ENCODE measurements around the gene CPEB3. TPM values are rescaled to one million over a fixed set of nuclear protein-coding genes. Genes with fewer than 3 reads are reported as not detected.
"Not testable (repeated sequence)": the region's sequence is repeated elsewhere in the genome, so short reads cannot be mapped to it uniquely, and the experiment has no call there.

The CPEB3 gene
- total RNA-seq, 1 experiment from 2014 or later, result 0.82 TPM

DNA sequence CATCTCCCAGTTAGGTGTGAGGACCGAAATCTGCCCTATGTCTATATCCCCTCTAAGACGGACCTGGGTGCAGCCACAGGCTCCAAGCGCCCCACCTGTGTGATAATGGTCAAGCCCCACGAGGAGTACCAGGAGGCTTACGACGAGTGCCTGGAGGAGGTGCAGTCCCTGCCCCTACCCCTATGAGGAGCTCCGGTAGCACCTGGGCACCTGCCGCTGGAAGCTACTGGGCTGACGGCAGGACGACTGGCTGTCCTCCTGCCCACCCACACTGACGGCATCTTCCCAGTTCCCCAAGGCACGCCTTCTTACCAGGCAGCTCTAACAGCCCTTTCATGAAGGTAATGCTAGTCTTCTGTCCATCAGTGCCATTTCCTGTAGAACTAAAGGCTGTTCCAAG is 74.3 kb downstream of the CPEB3 start:
- H3K36me3 ChIP-seq; H3K27me3 ChIP-seq (replicated peaks); H3K9me3 ChIP-seq (replicated peaks); H3K27ac ChIP-seq; DNase-seq (ENCODE audit: low read depth in 1 of 2, low spot score in 2 of 2); H3K4me3 ChIP-seq; H3K4me1 ChIP-seq (replicated peaks): not testable (repeated sequence)

DNA sequence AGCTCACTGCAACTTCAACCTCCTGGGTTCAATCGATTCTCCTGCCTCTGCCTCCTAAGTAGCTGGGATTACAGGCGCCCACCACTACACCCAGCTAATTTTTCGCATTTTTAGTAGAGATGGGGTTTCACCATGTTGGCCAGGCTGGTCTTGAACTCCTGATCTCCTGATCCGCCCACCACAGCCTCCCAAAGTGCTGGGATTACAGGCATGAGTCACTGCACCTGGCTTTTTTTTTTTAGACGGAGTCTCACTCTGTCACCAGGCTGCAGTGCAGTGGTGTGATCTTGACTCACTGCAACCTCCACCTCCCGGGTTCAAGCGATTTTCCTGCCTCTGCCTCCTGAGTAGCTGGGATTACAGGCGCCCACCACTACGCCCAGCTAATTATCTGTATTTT is 75.7 kb downstream of the CPEB3 start:
- H3K4me1 ChIP-seq (replicated peaks); DNase-seq (ENCODE audit: low read depth in 1 of 2, low spot score in 2 of 2); H3K9me3 ChIP-seq (replicated peaks): not testable (repeated sequence)

DNA sequence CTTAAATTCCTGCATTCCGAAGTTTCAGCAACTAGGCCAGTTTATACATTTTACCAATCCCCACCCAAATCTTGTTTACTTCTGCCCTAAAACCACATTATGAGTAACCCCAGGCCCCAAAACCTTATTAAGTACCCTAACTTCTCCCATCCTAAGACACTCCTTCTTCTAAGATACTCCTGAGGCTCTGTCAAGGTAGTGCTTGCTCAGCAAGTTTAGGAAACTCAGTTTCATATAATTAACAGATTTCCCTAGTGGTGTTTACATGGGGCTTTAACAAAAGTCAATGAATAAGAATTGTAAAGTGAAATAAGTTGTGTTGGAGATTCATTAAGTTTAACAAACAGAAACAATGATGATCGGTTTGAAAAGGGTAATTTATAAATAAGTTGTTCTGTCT is 77.8 kb downstream of the CPEB3 start:
- Histone ChIP-seq H3K4me3 (no peak overlapping the region), H3K27me3 (replicated peaks) (no peaks in the 10 kb centered on the region), H3K9me3 (replicated peaks) (no peaks in the 10 kb centered on the region), H3K27ac (no peak overlapping the region), H3K36me3 (no peaks in the 10 kb centered on the region), H3K4me1 (replicated peaks) (0 out of 2 replicates have a peak, but pooled peaks cover 3% of the 10 kb centered on the region)
- DNase-seq (ENCODE audit: low read depth in 1 of 2, low spot score in 2 of 2), result no peak

More for the DNA sequence above, 75.7 kb downstream of the CPEB3 start:
- H3K36me3 ChIP-seq; H3K4me3 ChIP-seq; H3K27ac ChIP-seq; H3K27me3 ChIP-seq (replicated peaks): not testable (repeated sequence)

DNA sequence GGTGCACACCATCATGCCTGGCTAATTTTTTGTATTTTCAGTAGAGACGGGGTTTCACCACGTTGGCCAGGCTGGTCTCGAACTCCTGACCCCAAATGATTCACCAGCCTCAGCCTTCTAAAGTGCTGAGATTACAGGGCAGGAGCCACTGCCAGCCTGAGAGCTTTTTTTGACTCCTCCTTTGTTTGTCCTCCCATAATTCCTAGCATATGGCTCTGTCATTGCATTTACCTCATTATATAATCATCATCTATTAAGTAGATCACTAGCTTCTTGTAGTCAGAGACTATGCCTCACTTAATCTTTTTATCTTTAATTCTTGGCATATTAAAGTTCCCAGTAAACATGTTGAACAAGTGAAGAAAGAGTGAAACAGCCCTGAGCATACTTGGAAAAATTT is 82.1 kb downstream of the CPEB3 start:
- no peaks in the 10 kb centered on the region for H3K36me3 ChIP-seq
- no peak overlapping the region for H3K4me3 ChIP-seq
- 0 out of 2 replicates have a peak, but pooled peaks cover 3% of the 10 kb centered on the region for H3K4me1 ChIP-seq (replicated peaks)
- no peak overlapping the region for H3K27ac ChIP-seq
- DNase-seq (ENCODE audit: low read depth in 1 of 2, low spot score in 2 of 2), result no peak
- no peaks in the 10 kb centered on the region for H3K9me3 ChIP-seq (replicated peaks)
- H3K27me3 ChIP-seq (replicated peaks), result no peaks in the 10 kb centered on the region

DNA sequence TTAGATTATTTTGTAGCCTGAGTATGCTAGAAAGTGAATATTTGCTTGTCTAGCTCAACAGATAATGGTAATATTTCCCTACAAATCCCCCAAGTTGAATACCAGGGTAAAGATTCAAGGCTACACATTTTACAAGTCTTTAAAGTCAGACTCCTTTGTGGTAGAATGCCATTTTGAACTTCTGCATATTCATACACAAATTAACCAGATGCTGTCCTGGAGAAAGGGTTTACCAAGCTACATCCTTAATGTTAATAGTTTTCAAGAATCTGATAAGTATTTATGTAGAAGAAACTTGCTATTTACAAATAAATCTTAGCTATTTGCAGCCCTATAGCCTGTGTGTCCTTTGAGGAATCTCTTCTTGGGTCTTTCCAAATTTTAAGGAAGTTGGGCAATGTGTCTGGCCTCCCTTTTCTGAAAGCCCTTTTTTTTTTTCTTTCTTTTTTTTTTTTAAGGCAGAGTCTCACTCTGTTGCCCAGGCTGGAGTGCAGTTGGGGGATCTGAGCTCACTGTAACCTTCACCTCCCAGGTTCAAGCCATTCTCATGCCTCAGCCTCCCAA is 82.6 kb downstream of the CPEB3 start:
- Histone ChIP-seq H3K36me3 (no peaks in the 10 kb centered on the region), H3K27ac (no peak overlapping the region), H3K27me3 (replicated peaks) (no peaks in the 10 kb centered on the region), H3K4me1 (replicated peaks) (0 out of 2 replicates have a peak, but pooled peaks cover 3% of the 10 kb centered on the region), H3K4me3 (no peak overlapping the region), H3K9me3 (replicated peaks) (no peaks in the 10 kb centered on the region)
- no peak for DNase-seq (ENCODE audit: low read depth in 1 of 2, low spot score in 2 of 2)

DNA sequence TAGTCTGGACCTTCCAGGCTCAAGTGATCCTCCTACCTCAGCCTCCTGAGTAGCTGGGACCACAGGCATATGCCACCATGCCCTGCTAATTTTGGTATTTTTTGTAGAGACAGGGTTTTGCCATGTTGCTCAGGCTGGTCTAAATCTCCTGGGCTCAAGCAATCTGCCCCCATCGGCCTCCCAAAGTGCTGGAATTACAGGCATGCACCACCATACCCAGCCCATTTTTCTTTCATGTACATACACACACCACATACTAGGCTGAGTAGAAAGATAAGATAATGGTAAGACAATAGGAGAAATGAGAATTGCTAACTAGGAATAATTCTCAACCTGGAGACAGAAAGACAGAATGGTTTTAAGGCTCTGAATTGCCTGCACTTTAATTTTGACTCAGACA is 83.8 kb downstream of the CPEB3 start:
- DNase-seq (ENCODE audit: low read depth in 1 of 2, low spot score in 2 of 2), result no peak
- Histone ChIP-seq H3K9me3 (replicated peaks) (no peaks in the 10 kb centered on the region), H3K27ac (no peak overlapping the region), H3K27me3 (replicated peaks) (no peaks in the 10 kb centered on the region), H3K4me3 (no peak overlapping the region), H3K36me3 (no peaks in the 10 kb centered on the region), H3K4me1 (replicated peaks) (0 out of 2 replicates have a peak, but pooled peaks cover 3% of the 10 kb centered on the region)

DNA sequence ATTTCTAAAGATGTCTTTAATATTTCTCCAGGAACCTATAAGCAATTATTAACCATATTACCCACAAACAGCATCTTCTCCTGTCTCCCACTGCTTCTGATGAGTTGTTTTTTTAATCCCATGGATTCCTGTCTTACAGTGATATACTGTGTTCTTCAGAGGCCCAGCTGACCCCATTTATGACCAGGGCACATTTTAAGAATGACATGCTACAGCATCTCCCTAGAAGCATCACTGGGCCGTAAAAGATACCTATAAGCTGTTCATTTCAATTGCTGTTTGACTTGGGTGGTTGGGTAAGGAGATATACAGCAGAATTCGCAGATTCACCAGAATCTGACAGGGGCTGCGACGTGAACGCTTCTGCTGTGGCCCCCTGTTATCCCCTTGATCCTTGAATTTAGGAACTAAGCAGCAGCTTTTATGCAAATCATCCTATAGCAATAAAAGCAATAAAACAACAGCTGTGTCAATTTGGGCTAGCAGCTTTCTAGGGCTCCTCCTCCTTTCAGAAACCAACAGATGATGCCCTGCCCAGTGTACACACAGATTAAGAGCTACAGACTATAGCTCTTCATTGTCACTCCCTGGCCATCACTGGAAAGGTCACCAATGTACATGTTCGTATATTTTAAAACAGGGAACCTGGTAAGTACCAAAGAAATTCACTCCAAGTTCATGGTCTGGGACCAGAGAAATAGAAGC is 86.8 kb downstream of the CPEB3 start:
- DNase-seq (ENCODE audit: low read depth in 1 of 2, low spot score in 2 of 2), result no peak
- Histone ChIP-seq H3K4me1 (replicated peaks) (no peaks in the 10 kb centered on the region), H3K9me3 (replicated peaks) (no peaks in the 10 kb centered on the region), H3K27ac (no peak overlapping the region), H3K27me3 (replicated peaks) (no peaks in the 10 kb centered on the region), H3K4me3 (no peak overlapping the region), H3K36me3 (no peaks in the 10 kb centered on the region)

DNA sequence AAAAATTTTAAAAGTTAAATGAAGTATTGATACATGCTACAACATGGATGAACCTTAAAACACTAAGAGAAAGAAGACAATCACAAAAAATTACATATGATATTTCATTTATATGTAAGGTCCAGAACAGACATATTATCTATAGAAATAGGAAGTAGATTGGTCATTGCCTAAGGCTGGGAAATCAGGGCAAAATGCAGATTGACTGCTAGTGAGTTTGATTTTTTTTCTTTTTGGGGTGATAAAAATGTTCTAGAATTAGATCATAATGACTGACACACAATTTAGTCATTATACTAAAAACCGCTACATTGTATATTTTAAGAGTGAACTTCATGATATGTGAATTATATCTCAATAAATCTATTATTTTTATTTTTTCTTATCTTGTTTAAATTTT is 88.3 kb downstream of the CPEB3 start:
- Histone ChIP-seq H3K4me1 (replicated peaks) (no peaks in the 10 kb centered on the region), H3K4me3 (no peak overlapping the region), H3K27ac (no peak overlapping the region), H3K9me3 (replicated peaks) (no peaks in the 10 kb centered on the region), H3K27me3 (replicated peaks) (no peaks in the 10 kb centered on the region), H3K36me3 (no peaks in the 10 kb centered on the region)
- no peak for DNase-seq (ENCODE audit: low read depth in 1 of 2, low spot score in 2 of 2)

DNA sequence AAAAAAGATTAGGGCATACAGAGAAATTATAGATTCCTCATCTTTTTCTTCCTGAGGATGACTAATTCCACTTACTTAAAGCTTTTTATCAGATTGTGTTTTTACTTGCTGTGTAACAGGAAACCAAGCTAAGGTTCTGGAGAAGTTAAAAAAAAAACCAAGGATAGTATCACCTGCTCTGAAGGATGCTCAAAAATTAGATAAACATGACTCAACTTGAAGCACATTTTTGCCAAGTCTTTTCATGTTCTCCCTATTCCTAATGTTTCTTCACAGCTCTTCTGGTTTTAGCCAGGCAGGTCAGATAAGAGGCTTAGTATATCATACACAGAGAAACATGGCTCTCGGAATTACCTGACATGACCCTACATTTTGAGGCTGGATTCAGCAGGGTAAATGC is 90.3 kb downstream of the CPEB3 start:
- no peak overlapping the region for H3K27ac ChIP-seq
- no peaks in the 10 kb centered on the region for H3K27me3 ChIP-seq (replicated peaks)
- H3K4me1 ChIP-seq (replicated peaks), result no peaks in the 10 kb centered on the region
- H3K9me3 ChIP-seq (replicated peaks), result no peaks in the 10 kb centered on the region
- H3K4me3 ChIP-seq, result no peak overlapping the region
- no peak for DNase-seq (ENCODE audit: low read depth in 1 of 2, low spot score in 2 of 2)
- H3K36me3 ChIP-seq, result no peaks in the 10 kb centered on the region

DNA sequence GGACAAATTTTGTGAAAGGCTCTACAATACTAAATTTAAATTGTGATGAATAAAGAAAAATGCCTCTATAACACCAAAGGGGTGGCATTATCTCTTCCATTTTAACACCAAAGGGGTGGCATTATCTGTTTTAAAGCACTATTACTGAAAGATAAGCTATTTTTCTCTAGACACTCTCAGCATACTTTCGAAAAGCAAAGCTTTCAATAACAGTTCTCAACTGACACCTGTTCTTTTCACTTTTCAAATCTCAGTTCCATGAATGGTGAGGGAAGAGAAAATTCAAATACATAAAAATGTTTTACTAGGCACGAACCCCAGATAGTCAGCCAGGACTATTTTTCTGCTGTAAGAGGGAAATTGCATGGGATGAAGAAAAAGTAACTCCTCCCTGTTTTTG is 103.8 kb downstream of the CPEB3 start:
- no peaks in the 10 kb centered on the region for H3K36me3 ChIP-seq
- H3K4me1 ChIP-seq (replicated peaks), result no peaks in the 10 kb centered on the region
- no peak overlapping the region for H3K4me3 ChIP-seq
- H3K27me3 ChIP-seq (replicated peaks), result no peaks in the 10 kb centered on the region
- no peaks in the 10 kb centered on the region for H3K9me3 ChIP-seq (replicated peaks)
- H3K27ac ChIP-seq, result no peak overlapping the region
- no peak for DNase-seq (ENCODE audit: low read depth in 1 of 2, low spot score in 2 of 2)

DNA sequence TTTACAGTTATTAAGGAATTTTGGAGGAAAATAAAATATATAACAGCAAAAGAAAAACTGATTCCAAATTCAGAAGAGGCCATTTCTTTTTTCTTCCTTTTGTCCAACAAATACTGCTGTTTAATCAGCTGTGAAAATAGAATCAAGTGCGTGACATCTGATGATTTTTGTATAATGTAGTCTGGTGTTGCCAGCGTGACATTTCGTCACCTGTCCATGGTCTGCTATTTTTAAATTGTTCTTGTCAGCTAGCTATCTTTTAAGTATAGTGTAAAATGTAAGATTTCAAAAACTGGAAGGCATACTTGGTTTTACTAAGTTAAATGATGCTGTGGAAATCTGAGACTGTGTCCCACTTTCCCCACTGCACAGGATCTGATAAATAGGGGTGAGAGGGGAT is 105.9 kb downstream of the CPEB3 start:
- no peak for DNase-seq (ENCODE audit: low read depth in 1 of 2, low spot score in 2 of 2)

DNA sequence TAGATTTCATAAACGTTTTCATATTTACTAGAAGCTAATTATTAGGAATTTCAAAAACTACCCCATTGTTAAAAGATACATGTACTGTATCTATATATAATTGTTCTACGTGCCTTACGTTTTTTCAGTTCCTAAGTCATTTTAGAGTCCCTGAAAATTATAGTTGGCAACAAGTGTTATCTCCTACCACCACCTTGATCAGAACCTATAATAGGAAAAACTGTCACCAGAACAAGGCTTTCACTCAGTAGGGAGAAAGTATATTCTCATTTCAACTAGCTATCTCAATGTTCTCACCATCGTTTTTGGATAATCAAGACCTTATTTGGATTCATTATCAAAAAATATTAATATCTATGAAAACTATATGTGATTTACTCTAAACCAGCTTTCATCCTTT is 107.7 kb downstream of the CPEB3 start:
- Histone ChIP-seq H3K9me3 (replicated peaks) (no peaks in the 10 kb centered on the region), H3K27ac (no peak overlapping the region), H3K36me3 (no peaks in the 10 kb centered on the region), H3K27me3 (replicated peaks) (no peaks in the 10 kb centered on the region), H3K4me1 (replicated peaks) (no peaks in the 10 kb centered on the region), H3K4me3 (no peak overlapping the region)
- no peak for DNase-seq (ENCODE audit: low read depth in 1 of 2, low spot score in 2 of 2)

More for the DNA sequence above, 105.9 kb downstream of the CPEB3 start:
- H3K36me3 ChIP-seq, result no peaks in the 10 kb centered on the region
- no peaks in the 10 kb centered on the region for H3K9me3 ChIP-seq (replicated peaks)
- H3K27me3 ChIP-seq (replicated peaks), result no peaks in the 10 kb centered on the region
- no peak overlapping the region for H3K4me3 ChIP-seq
- no peaks in the 10 kb centered on the region for H3K4me1 ChIP-seq (replicated peaks)
- H3K27ac ChIP-seq, result no peak overlapping the region

DNA sequence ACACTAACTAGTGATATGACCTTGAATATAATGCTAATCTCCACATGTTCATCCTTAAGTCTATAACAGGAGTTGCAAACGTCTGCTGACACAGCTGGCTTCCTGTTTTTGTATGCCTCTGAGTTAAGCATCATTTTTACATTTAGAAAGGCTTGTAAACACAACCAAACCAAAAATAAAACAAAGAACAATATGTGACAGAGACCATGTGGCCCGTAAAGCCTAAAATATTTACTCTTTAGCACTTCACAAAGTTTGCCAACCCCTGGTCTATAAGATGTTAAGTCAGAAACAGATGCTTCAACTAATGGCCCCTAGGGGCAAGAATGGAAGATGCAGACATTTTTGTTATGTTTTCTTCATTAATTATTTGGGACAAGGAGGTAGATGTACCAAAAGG is 109.3 kb downstream of the CPEB3 start:
- Histone ChIP-seq H3K4me1 (replicated peaks) (no peaks in the 10 kb centered on the region), H3K27me3 (replicated peaks) (no peaks in the 10 kb centered on the region), H3K9me3 (replicated peaks) (no peaks in the 10 kb centered on the region), H3K36me3 (no peaks in the 10 kb centered on the region), H3K4me3 (no peak overlapping the region), H3K27ac (no peak overlapping the region)
- DNase-seq (ENCODE audit: low read depth in 1 of 2, low spot score in 2 of 2), result peak in 1 of 2 experiments; percentile 11

DNA sequence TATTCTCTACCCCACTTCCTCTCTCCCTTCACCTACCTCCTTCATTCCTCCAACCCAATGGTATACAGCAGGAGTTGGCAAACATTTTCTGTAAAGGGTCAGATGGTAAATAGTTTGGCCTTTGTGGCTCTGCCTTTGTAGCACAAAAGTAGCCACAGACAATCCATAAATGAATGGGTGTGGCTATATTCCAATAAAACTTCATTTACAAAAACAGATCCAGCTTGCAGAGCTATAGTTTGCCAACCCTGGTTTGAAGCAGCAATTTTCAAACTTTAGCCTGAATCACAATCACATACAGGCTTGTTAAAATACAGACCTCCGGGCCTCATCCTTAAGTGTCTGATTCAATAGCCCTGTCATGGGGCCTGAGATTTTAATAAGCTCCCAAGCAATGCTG is 110.5 kb downstream of the CPEB3 start:
- no peak overlapping the region for H3K4me3 ChIP-seq
- H3K36me3 ChIP-seq, result no peaks in the 10 kb centered on the region
- no peaks in the 10 kb centered on the region for H3K9me3 ChIP-seq (replicated peaks)
- DNase-seq (ENCODE audit: low read depth in 1 of 2, low spot score in 2 of 2), result no peak
- no peaks in the 10 kb centered on the region for H3K27me3 ChIP-seq (replicated peaks)
- no peaks in the 10 kb centered on the region for H3K4me1 ChIP-seq (replicated peaks)
- no peak overlapping the region for H3K27ac ChIP-seq

DNA sequence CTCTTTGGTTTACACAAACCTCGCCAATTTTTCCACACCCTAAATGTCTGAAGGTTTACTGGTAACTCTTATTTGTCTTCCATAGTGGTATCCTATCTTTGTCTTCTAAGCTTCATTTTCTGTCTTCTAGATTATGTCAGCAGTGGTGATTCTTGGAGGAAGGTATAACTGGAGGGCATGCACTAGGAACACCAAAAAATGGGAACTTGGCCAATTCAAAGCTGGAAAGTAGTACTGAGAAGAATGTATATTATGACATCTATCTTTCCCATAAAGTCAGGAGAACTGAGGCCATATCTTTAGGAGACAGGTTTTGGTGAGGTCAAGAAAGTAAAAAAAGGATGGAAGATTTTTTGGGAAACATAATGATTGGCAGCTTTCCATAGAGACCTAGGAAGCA is 113.3 kb downstream of the CPEB3 start:
- Histone ChIP-seq H3K27ac (no peak overlapping the region), H3K4me1 (replicated peaks) (no peaks in the 10 kb centered on the region), H3K36me3 (no peaks in the 10 kb centered on the region), H3K4me3 (no peak overlapping the region), H3K27me3 (replicated peaks) (no peaks in the 10 kb centered on the region), H3K9me3 (replicated peaks) (no peaks in the 10 kb centered on the region)
- no peak for DNase-seq (ENCODE audit: low read depth in 1 of 2, low spot score in 2 of 2)

All from SJSA1 (cell line).